Naive thymus-derived CD8-positive, alpha-beta T cell (primary cell): ENCODE measurements around the gene FNDC4. TPM values are rescaled to one million over a fixed set of nuclear protein-coding genes. Genes with fewer than 3 reads are reported as not detected.
A peak's percentile ranks its signal among the peaks of the same experiment; 100 is the strongest.

ENCODE experiments used
- ATAC-seq, 2 donors: fragments of 150-1000 bp; cut with Tn5 transposase in 1 of 2; sonication (Bioruptor Pico), chemical (Tn5 transposase) in 1 of 2; 1 replicate in 1 of 2; 2 replicates in 1 of 2; pipeline ENCODE4 v1.10.0; 2021; ENCODE audit warnings: mild to moderate bottlenecking in 2 of 2, moderate library complexity in 2 of 2
- POLR2A ChIA-PET: fragments of 350-600 bp; sonication (Branson Sonifier 250); formaldehyde crosslinking; loops from one replicate; lab custom pipeline; 2021; ENCODE audit warnings: antibody characterized with exemption; lab: Charles Lee
- DNase-seq, 10 donors: peaks; one replicate each; pipeline versions ENCODE4 v3.0.0 to v3.0.0-alpha.2; 2020 to 2022
- H3K27ac Mint-ChIP-seq, 10 donors: one replicate each; pipeline ENCODE4 v1.8.0; 2020 to 2022; ENCODE audit warnings: mild to moderate bottlenecking in 10 of 10, mixed read lengths in 10 of 10, moderate library complexity in 4 of 10, inconsistent platforms in 1 of 10
- H3K27me3 Mint-ChIP-seq, 5 donors: one replicate each; pipeline ENCODE4 v1.8.0; 2021 to 2022; ENCODE audit warnings: mixed read lengths in 5 of 5
- H3K36me3 Mint-ChIP-seq, 3 donors: one replicate each; pipeline ENCODE4 v1.8.0; 2020 to 2022; ENCODE audit warnings: mixed read lengths in 3 of 3, mild to moderate bottlenecking in 2 of 3, inconsistent platforms in 1 of 3
- H3K4me1 Mint-ChIP-seq, 4 donors: one replicate each; pipeline ENCODE4 v1.8.0; 2021 to 2022; ENCODE audit warnings: mixed read lengths in 4 of 4
- H3K4me3 Mint-ChIP-seq, 10 donors: one replicate each; pipeline ENCODE4 v1.8.0; 2020 to 2022; ENCODE audit warnings: mild to moderate bottlenecking in 10 of 10, mixed read lengths in 10 of 10, moderate library complexity in 6 of 10, inconsistent platforms in 1 of 10
- H3K9me3 Mint-ChIP-seq, 9 donors: one replicate each; pipeline ENCODE4 v1.8.0; 2020 to 2022; ENCODE audit warnings: mixed read lengths in 9 of 9, mild to moderate bottlenecking in 3 of 9, inconsistent platforms in 1 of 9, moderate library complexity in 1 of 9
- polyA plus RNA-seq, 3 donors: library from polyadenylated mRNA; unstranded; fragments of 300-500 nt; fragmentation: Illumina TruSeq; gene quantifications; one replicate each; pipeline ENCODE4 v1.2.3, GENCODE V29; 2021
- total RNA-seq, 8 experiments: library from RNA in 2 of 8; stranded (reverse) in 2 of 8; gene quantifications; one replicate each; pipeline ENCODE4 v1.2.3 and lab custom pipeline; 2021 to 2026

FNDC4 gene
- total and polyA plus RNA-seq, 5 experiments from 2014 or later = 0.09 to 0.15 TPM; not detected in 3

GRCh38 chr2:27489498-27490397, 5.3 kb downstream of the FNDC4 start, which contains the start of gene IFT172:
Gene IFT172, minus strand, starts transcription at chr2:27489743. Its CDS starts 90 bp downstream, at chr2:27489653.
- Mint-ChIP-seq H3K4me3 (peak within 1 kb of the TSS; percentile 78 to 92 (median 89)), H3K36me3 (peaks cover 0 to 5% (median 2%) of the 10 kb centered on the region in 3 donors), H3K27ac (peak within 1 kb of the TSS; percentile 78 to 100 (median 99)), H3K27me3 (peaks cover 4 to 19% (median 14%) of the 10 kb centered on the region in 5 donors), H3K4me1 (peaks cover 8 to 33% (median 22%) of the 10 kb centered on the region in 4 donors), H3K9me3 (no peaks in the 10 kb centered on the region)
- DNase-seq = peak; percentile 93 to 100 (median 99)
- ATAC-seq = peak; percentile 89 to 90
- POLR2A ChIA-PET = interaction anchor here (0.6 to 1.8 kb wide), 2 partner anchors 61 to 95 kb away, joined by 4 to 5 read pairs; partner anchors contain the start of gene NRBP1

DNA sequence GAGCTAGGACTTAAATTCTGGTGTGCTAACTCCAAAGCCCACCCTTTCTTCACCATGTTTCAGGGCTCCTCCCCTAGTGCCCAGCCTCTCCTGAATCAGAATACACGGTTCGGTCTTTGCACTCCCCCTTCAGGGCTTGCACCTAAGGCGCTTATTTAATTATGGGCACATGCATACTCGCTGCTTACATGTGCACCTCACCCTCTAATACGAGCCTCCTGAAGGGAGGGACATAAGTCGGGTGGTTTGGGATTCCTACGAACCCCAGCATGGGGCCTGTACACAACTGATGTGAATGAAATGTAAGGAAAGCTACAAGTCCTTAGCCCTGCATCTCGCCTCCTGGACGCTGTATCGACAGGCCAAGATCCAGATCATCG, 5.9 kb downstream of the FNDC4 start:
- peaks cover 8 to 28% (median 20%) of the 10 kb centered on the region in 4 donors for H3K4me1 Mint-ChIP-seq
- peak overlapping the region; percentile 78 to 92 (median 89) for H3K4me3 Mint-ChIP-seq
- ATAC-seq (peak; percentile 18 to 19), DNase-seq (peak in 2 of 10 donors; percentile 31 to 55)
- POLR2A ChIA-PET = interaction anchor here (0.9 to 1.8 kb wide), 2 partner anchors 10 to 61 kb away, joined by 3 to 5 read pairs; partner anchors contain the start of gene NRBP1
- no peaks in the 10 kb centered on the region for H3K9me3 Mint-ChIP-seq
- H3K27me3 Mint-ChIP-seq = peaks cover 4 to 15% (median 9%) of the 10 kb centered on the region in 5 donors
- peaks cover 0 to 7% (median 2%) of the 10 kb centered on the region in 3 donors for H3K36me3 Mint-ChIP-seq
- H3K27ac Mint-ChIP-seq = peak overlapping the region; percentile 78 to 100 (median 99)

DNA sequence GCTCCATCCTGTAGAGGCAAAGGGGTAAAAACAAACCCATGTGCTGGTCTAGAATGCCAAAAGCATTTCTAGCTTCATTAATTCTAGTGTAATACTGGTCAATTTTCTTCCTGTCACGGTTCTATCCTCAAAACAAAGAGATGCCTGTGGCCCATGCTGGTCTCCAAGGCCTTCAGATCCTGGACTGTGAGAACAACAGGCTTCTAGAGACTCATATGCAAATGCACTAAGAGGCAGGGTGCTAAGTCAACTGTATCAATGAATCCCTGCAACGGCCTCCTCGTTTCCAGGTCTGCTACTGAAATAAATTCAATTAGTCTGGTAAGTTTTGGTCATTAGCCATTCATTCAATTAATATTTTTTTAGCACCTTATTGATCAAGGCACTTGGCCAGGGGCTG, 9.5 kb downstream of the FNDC4 start:
- Mint-ChIP-seq H3K9me3 (no peaks in the 10 kb centered on the region), H3K27ac (peak overlapping the region in 4 of 10 donors; percentile 17 to 63 (median 56))
- no peak for DNase-seq

GRCh38 chr2:27471961-27472360, 23.0 kb downstream of the FNDC4 start:
- Mint-ChIP-seq H3K27me3 (no peaks in the 10 kb centered on the region), H3K4me3 (no peak overlapping the region), H3K27ac (peak overlapping the region in 1 of 10 donors; percentile 53), H3K9me3 (no peaks in the 10 kb centered on the region), H3K36me3 (peaks cover 0 to 50% (median 22%) of the 10 kb centered on the region in 3 donors), H3K4me1 (no peaks in the 10 kb centered on the region)
- ATAC-seq (no peak), DNase-seq (no peak)
- POLR2A ChIA-PET = no interaction called here

More for the DNA sequence above, 9.5 kb downstream of the FNDC4 start:
- Mint-ChIP-seq H3K27me3 (no peaks in the 10 kb centered on the region), H3K4me1 (peaks cover 8 to 20% (median 17%) of the 10 kb centered on the region in 4 donors), H3K4me3 (no peak overlapping the region), H3K36me3 (peaks cover 0 to 29% (median 9%) of the 10 kb centered on the region in 3 donors)
- no peak for ATAC-seq
- POLR2A ChIA-PET = interaction anchor here (0.6 kb wide), 2 partner anchors 23 to 362 kb away, joined by 3 read pairs; partner anchors contain the start of gene ABHD1

- POLR2A ChIA-PET = no interaction called here
These were observed 30.6 kb downstream of the FNDC4 start for GRCh38 chr2:27464443-27464842.

DNA sequence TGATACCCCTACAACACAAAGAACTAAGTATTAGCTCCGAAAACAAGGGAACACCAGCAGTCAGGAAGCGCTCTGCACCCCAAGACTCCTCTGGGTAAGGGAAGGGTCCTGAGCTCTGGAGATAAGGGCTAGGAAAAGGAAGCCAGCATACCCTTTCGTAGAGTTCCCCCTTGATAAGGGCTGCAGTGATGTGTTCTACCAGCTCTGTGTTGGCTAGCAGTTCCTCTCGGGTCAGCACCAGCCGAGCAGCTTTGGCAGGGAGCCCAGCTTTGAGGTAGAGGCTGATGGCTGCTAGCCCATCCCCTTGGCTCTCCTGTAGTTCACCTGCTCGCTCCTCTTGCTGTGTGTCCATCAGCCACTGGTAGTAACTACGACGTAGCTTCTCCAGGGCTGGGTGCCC, 33.9 kb downstream of the FNDC4 start:
- no peaks in the 10 kb centered on the region for H3K9me3 Mint-ChIP-seq
- no peak for ATAC-seq
- H3K27me3 Mint-ChIP-seq = no peaks in the 10 kb centered on the region
- DNase-seq = no peak
- peaks cover 5 to 39% (median 9%) of the 10 kb centered on the region in 3 donors for H3K36me3 Mint-ChIP-seq
- POLR2A ChIA-PET = no interaction called here
- H3K4me1 Mint-ChIP-seq = no peaks in the 10 kb centered on the region
- H3K27ac Mint-ChIP-seq = no peak overlapping the region
- H3K4me3 Mint-ChIP-seq = no peak overlapping the region

More at GRCh38 chr2:27464443-27464842, 30.6 kb downstream of the FNDC4 start:
- H3K9me3 Mint-ChIP-seq = no peaks in the 10 kb centered on the region
- no peak overlapping the region for H3K4me3 Mint-ChIP-seq
- DNase-seq (no peak), ATAC-seq (no peak)
- no peaks in the 10 kb centered on the region for H3K4me1 Mint-ChIP-seq
- peaks cover 5 to 17% (median 9%) of the 10 kb centered on the region in 3 donors for H3K36me3 Mint-ChIP-seq
- H3K27me3 Mint-ChIP-seq = no peaks in the 10 kb centered on the region
- no peak overlapping the region for H3K27ac Mint-ChIP-seq

GRCh38 chr2:27453968-27454367, 41.0 kb downstream of the FNDC4 start:
- Mint-ChIP-seq H3K36me3 (peaks cover 0 to 49% (median 7%) of the 10 kb centered on the region in 3 donors), H3K4me1 (peaks cover 0 to 3% (median 0%) of the 10 kb centered on the region in 4 donors), H3K27me3 (no peaks in the 10 kb centered on the region), H3K9me3 (no peaks in the 10 kb centered on the region), H3K4me3 (no peak overlapping the region), H3K27ac (no peak overlapping the region)
- DNase-seq (no peak), ATAC-seq (no peak)
- POLR2A ChIA-PET = no interaction called here

- Mint-ChIP-seq H3K9me3 (no peaks in the 10 kb centered on the region), H3K27ac (peak overlapping the region in 3 of 10 donors; percentile 9 to 38 (median 15)), H3K36me3 (peaks cover 0 to 46% (median 10%) of the 10 kb centered on the region in 3 donors), H3K4me3 (no peak overlapping the region), H3K27me3 (no peaks in the 10 kb centered on the region), H3K4me1 (peaks cover 0 to 3% (median 1%) of the 10 kb centered on the region in 4 donors)
- POLR2A ChIA-PET = no interaction called here
- ATAC-seq = no peak
- no peak for DNase-seq
These were observed 43.9 kb downstream of the FNDC4 start for GRCh38 chr2:27451095-27451494.

GRCh38 chr2:27448381-27448780, 46.6 kb downstream of the FNDC4 start:
- peak overlapping the region in 4 of 10 donors; percentile 14 to 50 (median 40) for H3K27ac Mint-ChIP-seq
- H3K36me3 Mint-ChIP-seq = peaks cover 0 to 37% (median 6%) of the 10 kb centered on the region in 3 donors

DNA sequence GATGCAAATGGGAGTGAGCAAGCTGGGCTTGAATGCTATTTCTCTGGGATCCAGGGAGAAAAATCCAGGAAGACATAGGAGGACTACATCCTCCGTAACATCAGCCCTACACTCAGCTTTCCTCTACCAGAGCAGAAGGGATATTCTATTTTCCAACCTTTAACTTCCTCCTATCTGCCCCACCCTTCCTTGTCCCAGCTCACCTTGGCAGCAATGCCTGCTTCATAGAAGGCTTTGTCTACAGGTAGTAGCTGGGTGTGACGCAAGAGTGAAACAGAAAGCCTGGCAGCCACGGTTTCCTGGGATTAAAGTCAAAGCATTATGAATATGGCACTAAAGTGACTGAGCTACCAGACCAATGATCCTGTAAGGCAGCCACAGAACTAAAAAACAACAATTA, 48.9 kb downstream of the FNDC4 start:
- Mint-ChIP-seq H3K27ac (peak overlapping the region in 4 of 10 donors; percentile 35 to 79 (median 48)), H3K4me3 (no peak overlapping the region), H3K27me3 (no peaks in the 10 kb centered on the region), H3K36me3 (peaks cover 0 to 45% (median 18%) of the 10 kb centered on the region in 3 donors), H3K4me1 (peaks cover 0 to 7% (median 4%) of the 10 kb centered on the region in 4 donors), H3K9me3 (no peaks in the 10 kb centered on the region)
- POLR2A ChIA-PET = interaction anchor here (1.1 to 1.3 kb wide), 2 partner anchors 17 to 36 kb away, joined by 3 to 4 read pairs; partner anchors contain the start of gene NRBP1
- ATAC-seq (peak in 1 of 2 donors; percentile 29), DNase-seq (no peak)

More at GRCh38 chr2:27448381-27448780, 46.6 kb downstream of the FNDC4 start:
- H3K9me3 Mint-ChIP-seq = no peaks in the 10 kb centered on the region
- POLR2A ChIA-PET = interaction anchor here (0.7 to 1.1 kb wide), 2 partner anchors 12 to 19 kb away, joined by 3 read pairs; no protein-coding TSS in a partner anchor
- no peaks in the 10 kb centered on the region for H3K27me3 Mint-ChIP-seq
- H3K4me1 Mint-ChIP-seq = peaks cover 0 to 7% (median 0%) of the 10 kb centered on the region in 4 donors
- H3K4me3 Mint-ChIP-seq = no peak overlapping the region
- ATAC-seq (no peak), DNase-seq (no peak)

- DNase-seq (no peak), ATAC-seq (no peak)
- Mint-ChIP-seq H3K27ac (peak overlapping the region in 4 of 10 donors; percentile 44 to 79 (median 62)), H3K4me3 (no peak overlapping the region), H3K27me3 (no peaks in the 10 kb centered on the region), H3K4me1 (peaks cover 0 to 7% (median 4%) of the 10 kb centered on the region in 4 donors), H3K9me3 (no peaks in the 10 kb centered on the region), H3K36me3 (peaks cover 0 to 49% (median 21%) of the 10 kb centered on the region in 3 donors)
- POLR2A ChIA-PET = interaction anchor here (1.1 to 1.3 kb wide), 2 partner anchors 17 to 36 kb away, joined by 3 to 4 read pairs; partner anchors contain the start of gene NRBP1
These were observed 49.4 kb downstream of the FNDC4 start for GRCh38 chr2:27445615-27446014.

GRCh38 chr2:27445155-27445554, 49.8 kb downstream of the FNDC4 start:
- Mint-ChIP-seq H3K27me3 (no peaks in the 10 kb centered on the region), H3K4me1 (peaks cover 0 to 7% (median 5%) of the 10 kb centered on the region in 4 donors), H3K4me3 (no peak overlapping the region), H3K9me3 (no peaks in the 10 kb centered on the region), H3K27ac (peak overlapping the region in 4 of 10 donors; percentile 28 to 79 (median 50)), H3K36me3 (peaks cover 0 to 53% (median 25%) of the 10 kb centered on the region in 3 donors)
- no peak for DNase-seq
- POLR2A ChIA-PET = interaction anchor here (1.1 to 1.3 kb wide), 2 partner anchors 16 to 35 kb away, joined by 3 to 4 read pairs; partner anchors contain the start of gene NRBP1
- no peak for ATAC-seq
